A204.1 (cell line): ENCODE measurements around the gene MAN1B1.
"Not testable (repeated sequence)": the region's sequence is repeated elsewhere in the genome, so short reads cannot be mapped to it uniquely, and the experiment has no call there.

Experiments used
- FAIRE-seq: peaks from 2 replicates; lab custom pipeline; 2012; peaks lifted over from hg19 to GRCh38; lab: Jason Lieb, UNC

Gene MAN1B1

GRCh38 chr9:137111788-137112563 is 25.2 kb downstream of the MAN1B1 start:
- FAIRE-seq = no peak

- no peak for FAIRE-seq
Observed at GRCh38 chr9:137112564-137113384, 26.0 kb downstream of the MAN1B1 start.

- FAIRE-seq = no peak
Observed at GRCh38 chr9:137113385-137114159, 26.8 kb downstream of the MAN1B1 start.

- no peak for FAIRE-seq
Observed at GRCh38 chr9:137114220-137114612, 27.4 kb downstream of the MAN1B1 start.

- FAIRE-seq = no peak
Observed at GRCh38 chr9:137114613-137115393, 28.0 kb downstream of the MAN1B1 start, which contains the start of gene DPP7. Gene DPP7, minus strand, starts transcription at chr9:137114733. Its CDS starts 20 bp downstream, at chr9:137114713.

- no peak for FAIRE-seq
Observed at GRCh38 chr9:137115394-137116026, 28.7 kb downstream of the MAN1B1 start.

- no peak for FAIRE-seq
Observed at GRCh38 chr9:137116027-137116507, 29.3 kb downstream of the MAN1B1 start.

GRCh38 chr9:137116728-137117127 is 29.9 kb downstream of the MAN1B1 start:
- FAIRE-seq = no peak

- no peak for FAIRE-seq
Observed at GRCh38 chr9:137117269-137117731, 30.5 kb downstream of the MAN1B1 start.

- FAIRE-seq = not testable (repeated sequence)
Observed at GRCh38 chr9:137118092-137118603, 31.4 kb downstream of the MAN1B1 start.

GRCh38 chr9:137121927-137122795 is 35.4 kb downstream of the MAN1B1 start:
- not testable (repeated sequence) for FAIRE-seq

- not testable (repeated sequence) for FAIRE-seq
Observed at GRCh38 chr9:137122796-137123467, 36.1 kb downstream of the MAN1B1 start.

- FAIRE-seq = no peak
Observed at GRCh38 chr9:137123468-137123837, 36.7 kb downstream of the MAN1B1 start.

- FAIRE-seq = not testable (repeated sequence)
Observed at GRCh38 chr9:137123952-137124462, 37.2 kb downstream of the MAN1B1 start.

GRCh38 chr9:137126786-137127185 is 40.0 kb downstream of the MAN1B1 start:
- no peak for FAIRE-seq

GRCh38 chr9:137127301-137128157 is 40.7 kb downstream of the MAN1B1 start:
- no peak for FAIRE-seq

- FAIRE-seq = no peak
Observed at GRCh38 chr9:137128158-137128861, 41.5 kb downstream of the MAN1B1 start.
